Measurements from ENCODE around the gene LRRC27.

DNA sequence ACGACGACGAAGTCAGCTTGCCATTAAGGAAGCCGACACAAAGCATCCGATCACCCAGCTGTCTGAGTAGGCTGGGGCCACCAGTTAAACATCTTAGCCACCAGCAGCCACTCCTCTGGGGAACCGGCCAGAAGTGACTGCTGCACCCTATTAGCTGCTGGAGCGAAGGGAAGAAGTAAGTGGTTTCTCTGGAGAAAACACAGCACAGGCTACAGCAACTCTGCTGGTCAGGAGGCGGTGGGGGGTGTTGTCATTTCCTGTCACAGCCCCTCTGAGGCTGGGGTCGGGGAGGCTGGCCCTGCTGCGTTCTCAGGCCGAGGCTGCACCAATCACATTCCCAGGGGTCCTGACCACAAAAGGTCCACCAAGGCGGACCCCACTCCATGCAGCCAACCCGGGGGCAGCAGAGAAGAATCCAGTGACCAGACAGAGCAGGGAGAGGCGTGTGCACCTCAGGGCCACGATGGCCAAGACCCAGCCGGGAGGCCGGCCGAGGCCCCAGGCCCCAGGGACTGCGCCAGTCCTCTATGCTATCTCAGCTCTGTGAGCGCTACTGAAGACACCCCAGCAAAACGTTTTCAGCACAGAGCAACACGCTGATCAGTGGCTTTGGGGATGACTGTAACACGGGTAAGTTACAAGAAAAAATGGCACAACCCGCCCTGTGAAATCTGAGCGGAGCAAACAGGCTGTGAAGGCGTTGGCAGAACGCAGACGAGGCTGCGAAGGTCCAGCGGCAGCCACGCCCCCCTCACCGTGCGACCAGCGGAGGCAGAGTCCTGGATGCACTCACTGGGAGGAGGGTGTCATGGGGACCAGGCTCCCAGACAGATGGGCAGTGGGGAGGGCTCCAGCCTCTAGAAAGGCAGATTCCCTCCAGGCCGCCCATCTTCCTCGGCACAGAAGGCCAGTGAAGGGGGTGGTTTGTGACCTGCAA lies 49.1 kb upstream of the LRRC27 start:
- no peak for TF ChIP-seq POLR2AphosphoS5 (IDR thresholded peaks at IDR 0.05)
- TF ChIP-seq, protein P1, sequence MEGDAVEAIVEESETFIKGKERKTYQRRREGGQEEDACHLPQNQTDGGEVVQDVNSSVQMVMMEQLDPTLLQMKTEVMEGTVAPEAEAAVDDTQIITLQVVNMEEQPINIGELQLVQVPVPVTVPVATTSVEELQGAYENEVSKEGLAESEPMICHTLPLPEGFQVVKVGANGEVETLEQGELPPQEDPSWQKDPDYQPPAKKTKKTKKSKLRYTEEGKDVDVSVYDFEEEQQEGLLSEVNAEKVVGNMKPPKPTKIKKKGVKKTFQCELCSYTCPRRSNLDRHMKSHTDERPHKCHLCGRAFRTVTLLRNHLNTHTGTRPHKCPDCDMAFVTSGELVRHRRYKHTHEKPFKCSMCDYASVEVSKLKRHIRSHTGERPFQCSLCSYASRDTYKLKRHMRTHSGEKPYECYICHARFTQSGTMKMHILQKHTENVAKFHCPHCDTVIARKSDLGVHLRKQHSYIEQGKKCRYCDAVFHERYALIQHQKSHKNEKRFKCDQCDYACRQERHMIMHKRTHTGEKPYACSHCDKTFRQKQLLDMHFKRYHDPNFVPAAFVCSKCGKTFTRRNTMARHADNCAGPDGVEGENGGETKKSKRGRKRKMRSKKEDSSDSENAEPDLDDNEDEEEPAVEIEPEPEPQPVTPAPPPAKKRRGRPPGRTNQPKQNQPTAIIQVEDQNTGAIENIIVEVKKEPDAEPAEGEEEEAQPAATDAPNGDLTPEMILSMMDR (IDR thresholded peaks at IDR 0.05) = no peak

Measured in prostate gland (tissue), 2 donors.